ENCODE results near the gene KRTAP1-1. TPM values are rescaled to one million over a fixed set of nuclear protein-coding genes. Genes with fewer than 3 reads are reported as not detected.
"Not testable (repeated sequence)": the region's sequence is repeated elsewhere in the genome, so short reads cannot be mapped to it uniquely, and the experiment has no call there.

The KRTAP1-1 gene
- not detected for total RNA-seq

- CTCF ChIA-PET, POLR2A ChIA-PET: not testable (repeated sequence)
Measured at GRCh38 chr17:41040783-41041571, at the start of gene KRTAP1-1. Gene KRTAP1-1 (minus strand): TSS chr17:41041450. CDS start chr17:41041397, 53 bp downstream.

GRCh38 chr17:41088760-41089352 lies 47.6 kb upstream of the KRTAP1-1 start:
- CTCF ChIA-PET, POLR2A ChIA-PET: not testable (repeated sequence)

GRCh38 chr17:41084100-41084856 lies 43.0 kb upstream of the KRTAP1-1 start, which contains the start of gene KRTAP4-7:
Gene KRTAP4-7 (plus strand): TSS chr17:41084150. CDS start chr17:41084207, 57 bp downstream.
- CTCF ChIA-PET, POLR2A ChIA-PET: not testable (repeated sequence)

- CTCF ChIA-PET, POLR2A ChIA-PET: not testable (repeated sequence)
Measured at GRCh38 chr17:41083427-41083826, 42.2 kb upstream of the KRTAP1-1 start.

GRCh38 chr17:41082626-41083025 lies 41.4 kb upstream of the KRTAP1-1 start:
- ChIA-PET POLR2A (no interaction called here), CTCF (no interaction called here)

- ChIA-PET CTCF (no interaction called here), POLR2A (no interaction called here)
Measured at GRCh38 chr17:41076788-41077187, 35.5 kb upstream of the KRTAP1-1 start.

- ChIA-PET CTCF (no interaction called here), POLR2A (no interaction called here)
Measured at GRCh38 chr17:41073676-41074075, 32.4 kb upstream of the KRTAP1-1 start.

GRCh38 chr17:41071606-41072360 lies 30.5 kb upstream of the KRTAP1-1 start:
- CTCF ChIA-PET, result no interaction called here
- POLR2A ChIA-PET, result no interaction called here

GRCh38 chr17:41069031-41069430 lies 27.8 kb upstream of the KRTAP1-1 start:
- ChIA-PET POLR2A (no interaction called here), CTCF (no interaction called here)

- POLR2A ChIA-PET, result no interaction called here
- CTCF ChIA-PET, result no interaction called here
Measured at GRCh38 chr17:41067281-41067680, 26.0 kb upstream of the KRTAP1-1 start.

- ChIA-PET POLR2A (no interaction called here), CTCF (no interaction called here)
Measured at GRCh38 chr17:41065829-41066624, 24.8 kb upstream of the KRTAP1-1 start, which contains the start of gene KRTAP2-4. Gene KRTAP2-4 (minus strand): TSS chr17:41065879. CDS start chr17:41065845, 34 bp downstream.

- POLR2A ChIA-PET, CTCF ChIA-PET: not testable (repeated sequence)
Measured at GRCh38 chr17:41065016-41065689, 23.9 kb upstream of the KRTAP1-1 start.

- ChIA-PET POLR2A (no interaction called here), CTCF (no interaction called here)
Measured at GRCh38 chr17:41064301-41064700, 23.1 kb upstream of the KRTAP1-1 start.

GRCh38 chr17:41063449-41063848 lies 22.2 kb upstream of the KRTAP1-1 start:
- CTCF ChIA-PET, result no interaction called here
- POLR2A ChIA-PET, result no interaction called here

GRCh38 chr17:41061964-41062363 lies 20.7 kb upstream of the KRTAP1-1 start:
- CTCF ChIA-PET, result no interaction called here
- POLR2A ChIA-PET, result no interaction called here

- CTCF ChIA-PET, result no interaction called here
Measured at GRCh38 chr17:41060052-41060604, 18.9 kb upstream of the KRTAP1-1 start, which contains the start of gene KRTAP2-3. Gene KRTAP2-3 (minus strand): TSS chr17:41060114. CDS start chr17:41060050, 64 bp downstream.

GRCh38 chr17:41059276-41060051 lies 18.2 kb upstream of the KRTAP1-1 start:
- POLR2A ChIA-PET, CTCF ChIA-PET: not testable (repeated sequence)

More at GRCh38 chr17:41060052-41060604, 18.9 kb upstream of the KRTAP1-1 start, which contains the start of gene KRTAP2-3:
- POLR2A ChIA-PET, result no interaction called here

- ChIA-PET CTCF (no interaction called here), POLR2A (no interaction called here)
Measured at GRCh38 chr17:41058741-41059140, 17.5 kb upstream of the KRTAP1-1 start.

Measured in activated CD8-positive, alpha-beta memory T cell treated with anti-CD3 and anti-CD28 coated beads for 36 hours (primary cell).